GM18858 (cell line): ENCODE data around the gene TAGLN2.

Source experiments
- ATAC-seq: cut with Tn5 transposase; IDR thresholded peaks from one replicate; pipeline ENCODE4 v1.9.1; 2021; ENCODE audit not compliant: unreplicated experiment

The TAGLN2 gene

GRCh38 chr1:159879136-159879535, 46.2 kb downstream of the TAGLN2 start:
- no peak for ATAC-seq

- ATAC-seq = no peak
Observed at GRCh38 chr1:159877695-159878444, 47.4 kb downstream of the TAGLN2 start.

- no peak for ATAC-seq
Observed at GRCh38 chr1:159873530-159874143, 51.7 kb downstream of the TAGLN2 start.

- ATAC-seq = no peak
Observed at GRCh38 chr1:159872891-159873290, 52.4 kb downstream of the TAGLN2 start.

- no peak for ATAC-seq
Observed at GRCh38 chr1:159870704-159871103, 54.6 kb downstream of the TAGLN2 start.

- no peak for ATAC-seq
Observed at GRCh38 chr1:159869607-159870006, 55.7 kb downstream of the TAGLN2 start.

GRCh38 chr1:159869173-159869572, 56.1 kb downstream of the TAGLN2 start:
- ATAC-seq = no peak

- no peak for ATAC-seq
Observed at GRCh38 chr1:159868766-159869165, 56.5 kb downstream of the TAGLN2 start.
